Measurements from ENCODE around the gene WAPL. TPM values are rescaled to one million over a fixed set of nuclear protein-coding genes. Genes with fewer than 3 reads are reported as not detected.
"Not testable (repeated sequence)": the region's sequence is repeated elsewhere in the genome, so short reads cannot be mapped to it uniquely, and the experiment has no call there.

Gene WAPL
- total RNA-seq, 1 experiment from 2014 or later = 48.0 TPM

DNA sequence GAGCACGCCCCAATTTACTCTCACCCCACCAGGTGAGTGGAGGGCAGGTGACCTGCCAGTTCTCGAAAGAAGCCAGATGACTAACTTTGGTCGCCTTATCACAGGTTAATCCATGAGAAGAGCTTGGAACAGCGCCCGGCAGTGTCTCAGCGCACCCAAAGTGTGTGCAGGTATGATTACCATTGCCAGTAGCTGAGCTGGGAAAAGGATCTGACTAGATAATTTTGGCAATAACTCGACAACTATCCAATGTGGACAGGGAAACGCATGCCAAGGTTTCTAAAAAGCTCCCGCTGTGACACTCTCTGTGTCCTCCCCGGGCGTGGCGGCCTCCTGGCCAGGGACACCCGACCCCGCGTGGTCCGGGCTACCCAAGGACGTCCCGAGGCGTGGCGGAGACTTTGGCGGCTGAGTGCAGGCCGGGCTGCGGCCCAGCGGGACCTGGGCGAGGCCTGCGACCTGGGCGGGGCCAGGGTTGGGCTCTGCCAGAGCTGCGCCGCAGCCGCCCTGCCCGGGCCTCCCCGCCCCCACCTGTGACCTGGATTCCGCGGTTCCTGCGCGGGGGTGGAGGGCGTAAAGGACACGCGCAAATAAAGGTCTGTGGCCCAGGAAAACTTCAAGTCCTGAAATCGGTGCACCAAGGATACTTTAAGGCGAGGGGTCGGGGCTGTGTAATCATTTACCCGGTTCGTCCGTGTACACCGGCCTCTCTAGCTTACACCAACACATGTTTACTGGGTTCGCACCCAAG is 13.7 kb upstream of the WAPL start (continued):
- TF ChIP-seq ATF2 (CRISPR knock-in tag; IDR thresholded peaks at IDR 0.05; ENCODE audit: borderline replicate concordance, low read depth) = no peak
- TF ChIP-seq KAT7 (CRISPR knock-in tag; IDR thresholded peaks at IDR 0.05; ENCODE audit: borderline replicate concordance) = 0 out of 2 replicates have a peak, but pooled peaks have one; percentile 67
- no peak for TF ChIP-seq NR1H2 (CRISPR knock-in tag; IDR thresholded peaks at IDR 0.05)
- TF ChIP-seq, protein P1, sequence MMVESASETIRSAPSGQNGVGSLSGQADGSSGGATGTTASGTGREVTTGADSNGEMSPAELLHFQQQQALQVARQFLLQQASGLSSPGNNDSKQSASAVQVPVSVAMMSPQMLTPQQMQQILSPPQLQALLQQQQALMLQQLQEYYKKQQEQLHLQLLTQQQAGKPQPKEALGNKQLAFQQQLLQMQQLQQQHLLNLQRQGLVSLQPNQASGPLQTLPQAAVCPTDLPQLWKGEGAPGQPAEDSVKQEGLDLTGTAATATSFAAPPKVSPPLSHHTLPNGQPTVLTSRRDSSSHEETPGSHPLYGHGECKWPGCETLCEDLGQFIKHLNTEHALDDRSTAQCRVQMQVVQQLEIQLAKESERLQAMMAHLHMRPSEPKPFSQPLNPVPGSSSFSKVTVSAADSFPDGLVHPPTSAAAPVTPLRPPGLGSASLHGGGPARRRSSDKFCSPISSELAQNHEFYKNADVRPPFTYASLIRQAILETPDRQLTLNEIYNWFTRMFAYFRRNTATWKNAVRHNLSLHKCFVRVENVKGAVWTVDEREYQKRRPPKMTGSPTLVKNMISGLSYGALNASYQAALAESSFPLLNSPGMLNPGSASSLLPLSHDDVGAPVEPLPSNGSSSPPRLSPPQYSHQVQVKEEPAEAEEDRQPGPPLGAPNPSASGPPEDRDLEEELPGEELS (CRISPR knock-in tag; IDR thresholded peaks at IDR 0.05) = no peak

DNA sequence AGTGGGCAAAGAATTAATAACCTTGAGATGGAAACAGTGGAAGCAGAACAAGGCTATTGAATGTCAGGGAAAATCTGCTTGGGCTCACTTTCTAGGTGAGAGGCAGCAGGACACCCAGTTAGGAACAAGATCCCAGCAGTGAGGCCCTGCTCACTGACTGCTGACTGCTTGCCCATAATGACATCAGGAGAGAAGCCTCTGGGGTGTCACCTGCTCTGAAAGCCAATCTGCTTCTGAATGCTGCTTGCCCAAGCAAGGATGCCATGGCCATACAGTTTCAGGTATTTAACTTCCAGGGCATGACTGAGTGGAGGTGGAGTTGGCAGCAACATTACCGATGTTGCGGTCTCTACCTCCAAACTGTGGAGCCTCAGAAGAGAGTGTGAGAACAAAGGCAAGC is 11.7 kb upstream of the WAPL start:
- peaks cover 24% of the 10 kb centered on the region for H3K27me3 Mint-ChIP-seq (ENCODE audit: low read depth)
- peaks cover 3% of the 10 kb centered on the region; the same call in 1 of the 2 replicates for H3K9me3 Mint-ChIP-seq
- TF ChIP-seq TCF7 (CRISPR knock-in tag; IDR thresholded peaks at IDR 0.05; ENCODE audit: low read depth) (no peak), ATF2 (CRISPR knock-in tag; IDR thresholded peaks at IDR 0.05; ENCODE audit: borderline replicate concordance, low read depth) (no peak), JUN (CRISPR knock-in tag; IDR thresholded peaks at IDR 0.05) (no peak), ZNF425 (CRISPR knock-in tag; conservative IDR thresholded peaks at IDR 0.05) (no peak), NFATC4 (CRISPR knock-in tag; IDR thresholded peaks at IDR 0.05) (no peak), JAZF1 (CRISPR knock-in tag; IDR thresholded peaks at IDR 0.05) (no peak), IRF2 (CRISPR knock-in tag; IDR thresholded peaks at IDR 0.05; ENCODE audit: borderline replicate concordance, low read depth) (no peak)
- H3K27ac Mint-ChIP-seq = no peak overlapping the region
- DNase-seq (ENCODE audit: low spot score) = no peak
- no peak overlapping the region for H3K4me3 Mint-ChIP-seq
- ChIA-PET CTCF (interaction anchor here (0.7 to 3.3 kb wide), 3 partner anchors 11 to 132 kb away, joined by 3 to 24 read pairs (median 13); partner anchors contain the start of gene WAPL), POLR2A (no interaction called here)
- ATAC-seq = no peak
- no peaks in the 10 kb centered on the region for H3K36me3 Mint-ChIP-seq
- peaks cover 22% of the 10 kb centered on the region for H3K4me1 Mint-ChIP-seq

DNA sequence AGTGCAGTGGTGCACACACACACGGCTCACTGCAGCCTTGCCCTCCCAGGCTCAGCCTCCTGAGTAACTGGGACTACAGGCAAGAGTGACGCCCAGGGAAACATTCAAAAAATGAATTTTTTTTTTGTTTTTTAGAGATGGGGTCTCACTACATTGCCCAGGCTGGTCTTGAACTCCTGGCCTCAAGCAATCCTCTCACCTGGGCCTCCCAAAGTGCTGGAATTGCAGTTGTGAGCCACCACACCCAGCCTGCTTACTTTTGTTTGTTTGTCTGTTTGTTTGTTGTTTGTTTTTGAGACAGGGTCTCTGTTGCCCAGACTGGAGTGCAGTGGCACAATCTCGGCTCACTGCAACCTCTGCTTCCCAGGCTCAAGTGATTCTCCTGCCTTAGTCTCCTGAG is 7.1 kb upstream of the WAPL start:
- ATAC-seq; POLR2A ChIA-PET; H3K36me3 Mint-ChIP-seq; H3K27ac Mint-ChIP-seq; H3K9me3 Mint-ChIP-seq; H3K4me3 Mint-ChIP-seq; H3K27me3 Mint-ChIP-seq (ENCODE audit: low read depth); DNase-seq (ENCODE audit: low spot score): not testable (repeated sequence)
- peaks cover 11% of the 10 kb centered on the region for H3K4me1 Mint-ChIP-seq
- CTCF ChIA-PET = interaction anchor here (2.1 kb wide), 1 partner anchor 57 kb away, joined by 5 read pairs; no protein-coding TSS in a partner anchor

- Mint-ChIP-seq H3K4me3 (no peak overlapping the region), H3K27me3 (ENCODE audit: low read depth) (no peaks in the 10 kb centered on the region), H3K4me1 (peaks cover 21% of the 10 kb centered on the region), H3K9me3 (no peaks in the 10 kb centered on the region), H3K27ac (no peak overlapping the region), H3K36me3 (no peaks in the 10 kb centered on the region)
- ATAC-seq (no peak), DNase-seq (ENCODE audit: low spot score) (no peak)
- ChIA-PET POLR2A (interaction anchor here (0.5 to 0.6 kb wide), 2 partner anchors 360 to 391 kb away, joined by 3 to 4 read pairs; no protein-coding TSS in a partner anchor), CTCF (interaction anchor here (1.4 to 2.1 kb wide), 2 partner anchors 9 to 59 kb away, joined by 3 to 5 read pairs; no protein-coding TSS in a partner anchor)
- TF ChIP-seq NR2C2 (CRISPR knock-in tag; IDR thresholded peaks at IDR 0.05) = no peak
- TF ChIP-seq, protein P2, sequence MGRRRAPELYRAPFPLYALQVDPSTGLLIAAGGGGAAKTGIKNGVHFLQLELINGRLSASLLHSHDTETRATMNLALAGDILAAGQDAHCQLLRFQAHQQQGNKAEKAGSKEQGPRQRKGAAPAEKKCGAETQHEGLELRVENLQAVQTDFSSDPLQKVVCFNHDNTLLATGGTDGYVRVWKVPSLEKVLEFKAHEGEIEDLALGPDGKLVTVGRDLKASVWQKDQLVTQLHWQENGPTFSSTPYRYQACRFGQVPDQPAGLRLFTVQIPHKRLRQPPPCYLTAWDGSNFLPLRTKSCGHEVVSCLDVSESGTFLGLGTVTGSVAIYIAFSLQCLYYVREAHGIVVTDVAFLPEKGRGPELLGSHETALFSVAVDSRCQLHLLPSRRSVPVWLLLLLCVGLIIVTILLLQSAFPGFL (CRISPR knock-in tag; IDR thresholded peaks at IDR 0.05; ENCODE audit: borderline replicate concordance) = no peak
- TF ChIP-seq, protein P3, sequence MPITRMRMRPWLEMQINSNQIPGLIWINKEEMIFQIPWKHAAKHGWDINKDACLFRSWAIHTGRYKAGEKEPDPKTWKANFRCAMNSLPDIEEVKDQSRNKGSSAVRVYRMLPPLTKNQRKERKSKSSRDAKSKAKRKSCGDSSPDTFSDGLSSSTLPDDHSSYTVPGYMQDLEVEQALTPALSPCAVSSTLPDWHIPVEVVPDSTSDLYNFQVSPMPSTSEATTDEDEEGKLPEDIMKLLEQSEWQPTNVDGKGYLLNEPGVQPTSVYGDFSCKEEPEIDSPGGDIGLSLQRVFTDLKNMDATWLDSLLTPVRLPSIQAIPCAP (CRISPR knock-in tag; IDR thresholded peaks at IDR 0.05) = no peak
Observed at GRCh38 chr10:86526606-86527005, 5.0 kb upstream of the WAPL start.

GRCh38 chr10:86525713-86526112 is 4.1 kb upstream of the WAPL start:
- H3K4me3 Mint-ChIP-seq; H3K27me3 Mint-ChIP-seq (ENCODE audit: low read depth); H3K36me3 Mint-ChIP-seq; H3K9me3 Mint-ChIP-seq; POLR2A ChIA-PET; DNase-seq (ENCODE audit: low spot score); ATAC-seq; H3K27ac Mint-ChIP-seq: not testable (repeated sequence)
- CTCF ChIA-PET = interaction anchor here (1.4 kb wide), 1 partner anchor 10 kb away, joined by 3 read pairs; no protein-coding TSS in a partner anchor
- peaks cover 22% of the 10 kb centered on the region for H3K4me1 Mint-ChIP-seq

Measured in WTC11 (cell line).